Stimulated activated CD8-positive, alpha-beta memory T cell treated with anti-CD3 and anti-CD28 coated beads, Interleukin-15, amount 100 ng/mL, for 24 hours (primary cell): Measurements from ENCODE around the gene MYH3.
A peak's percentile ranks its signal among the peaks of the same experiment; 100 is the strongest.
"Not testable (repeated sequence)": the region's sequence is repeated elsewhere in the genome, so short reads cannot be mapped to it uniquely, and the experiment has no call there.

Experiments used
- DNase-seq: peaks from one replicate; pipeline ENCODE4 v3.0.0-alpha.2; 2020; ENCODE audit warnings: low read depth

The MYH3 gene

GRCh38 chr17:10657148-10657547, at the start of gene MYH3:
Gene MYH3 (minus strand): TSS chr17:10657309. CDS start chr17:10655064, 2,245 bp downstream.
- DNase-seq: no peak

GRCh38 chr17:10705727-10706126, 48.6 kb upstream of the MYH3 start:
- DNase-seq: no peak

- DNase-seq: no peak
Measured at GRCh38 chr17:10702574-10702973, 45.5 kb upstream of the MYH3 start.

GRCh38 chr17:10699856-10700255, 42.7 kb upstream of the MYH3 start:
- no peak for DNase-seq

- no peak for DNase-seq
Measured at GRCh38 chr17:10698096-10698818, 41.1 kb upstream of the MYH3 start.

GRCh38 chr17:10697092-10698081, 40.3 kb upstream of the MYH3 start, which contains the start of the genes ADPRM and SCO1:
Gene ADPRM (plus strand): TSS chr17:10697594. CDS start chr17:10704927, 7,333 bp downstream.
Gene SCO1 (minus strand): TSS chr17:10697533. CDS start chr17:10697507, 26 bp downstream.
- DNase-seq: peak; percentile 76

- DNase-seq: not testable (repeated sequence)
Measured at GRCh38 chr17:10695875-10696407, 38.8 kb upstream of the MYH3 start.

- no peak for DNase-seq
Measured at GRCh38 chr17:10687499-10687898, 30.4 kb upstream of the MYH3 start.

- no peak for DNase-seq
Measured at GRCh38 chr17:10683853-10684252, 26.7 kb upstream of the MYH3 start.

- DNase-seq: no peak
Measured at GRCh38 chr17:10681866-10682446, 24.8 kb upstream of the MYH3 start.

GRCh38 chr17:10674704-10675103, 17.6 kb upstream of the MYH3 start:
- no peak for DNase-seq

- no peak for DNase-seq
Measured at GRCh38 chr17:10673312-10673711, 16.2 kb upstream of the MYH3 start.

- DNase-seq: no peak
Measured at GRCh38 chr17:10668775-10669174, 11.7 kb upstream of the MYH3 start.

GRCh38 chr17:10666906-10667305, 9.8 kb upstream of the MYH3 start:
- DNase-seq: no peak

GRCh38 chr17:10664571-10664970, 7.5 kb upstream of the MYH3 start:
- no peak for DNase-seq

- DNase-seq: no peak
Measured at GRCh38 chr17:10663231-10663630, 6.1 kb upstream of the MYH3 start.

- DNase-seq: no peak
Measured at GRCh38 chr17:10661437-10661836, 4.3 kb upstream of the MYH3 start.

- DNase-seq: no peak
Measured at GRCh38 chr17:10657879-10658278, 770 bp upstream of the MYH3 start.

GRCh38 chr17:10653987-10654386, 3.1 kb downstream of the MYH3 start:
- no peak for DNase-seq

GRCh38 chr17:10652984-10653659, 4.0 kb downstream of the MYH3 start:
- DNase-seq: no peak

GRCh38 chr17:10651927-10652326, 5.2 kb downstream of the MYH3 start:
- no peak for DNase-seq

- DNase-seq: no peak
Measured at GRCh38 chr17:10649602-10650001, 7.5 kb downstream of the MYH3 start.
